ENCODE measurements around the gene PPFIBP2. TPM values are rescaled to one million over a fixed set of nuclear protein-coding genes. Genes with fewer than 3 reads are reported as not detected.

PPFIBP2 gene
- total RNA-seq, 4 donors from 2014 or later, result 68.2 to 139 (median 76.2) TPM

- TF ChIP-seq EP300 (IDR thresholded peaks at IDR 0.05), result no peak
- TF ChIP-seq, protein P1, sequence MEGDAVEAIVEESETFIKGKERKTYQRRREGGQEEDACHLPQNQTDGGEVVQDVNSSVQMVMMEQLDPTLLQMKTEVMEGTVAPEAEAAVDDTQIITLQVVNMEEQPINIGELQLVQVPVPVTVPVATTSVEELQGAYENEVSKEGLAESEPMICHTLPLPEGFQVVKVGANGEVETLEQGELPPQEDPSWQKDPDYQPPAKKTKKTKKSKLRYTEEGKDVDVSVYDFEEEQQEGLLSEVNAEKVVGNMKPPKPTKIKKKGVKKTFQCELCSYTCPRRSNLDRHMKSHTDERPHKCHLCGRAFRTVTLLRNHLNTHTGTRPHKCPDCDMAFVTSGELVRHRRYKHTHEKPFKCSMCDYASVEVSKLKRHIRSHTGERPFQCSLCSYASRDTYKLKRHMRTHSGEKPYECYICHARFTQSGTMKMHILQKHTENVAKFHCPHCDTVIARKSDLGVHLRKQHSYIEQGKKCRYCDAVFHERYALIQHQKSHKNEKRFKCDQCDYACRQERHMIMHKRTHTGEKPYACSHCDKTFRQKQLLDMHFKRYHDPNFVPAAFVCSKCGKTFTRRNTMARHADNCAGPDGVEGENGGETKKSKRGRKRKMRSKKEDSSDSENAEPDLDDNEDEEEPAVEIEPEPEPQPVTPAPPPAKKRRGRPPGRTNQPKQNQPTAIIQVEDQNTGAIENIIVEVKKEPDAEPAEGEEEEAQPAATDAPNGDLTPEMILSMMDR (IDR thresholded peaks at IDR 0.05), result no peak
- TF ChIP-seq POLR2AphosphoS5 (IDR thresholded peaks at IDR 0.05), result no peak
- no peak for TF ChIP-seq POLR2A (IDR thresholded peaks at IDR 0.05)
- H3K27me3 ChIP-seq, result no peaks in the 10 kb centered on the region
- DNase-seq (ENCODE audit: low spot score in 2 of 2), result no peak
- H3K9me3 ChIP-seq, result no peaks in the 10 kb centered on the region
- no peak overlapping the region for H3K27ac ChIP-seq
- H3K4me3 ChIP-seq, result no peak overlapping the region
- peaks cover 36% of the 10 kb centered on the region for H3K36me3 ChIP-seq
- 88% methylated on average over 7 of the region's 7 CpGs for WGBS
- H3K4me1 ChIP-seq, result peaks cover 14% of the 10 kb centered on the region
Measured at GRCh38 chr11:7666292-7666866, 152.6 kb downstream of the PPFIBP2 start.

- no peak overlapping the region for H3K27ac ChIP-seq
- H3K9me3 ChIP-seq, result no peaks in the 10 kb centered on the region
- H3K4me3 ChIP-seq, result no peak overlapping the region
- H3K4me1 ChIP-seq, result peaks cover 24% of the 10 kb centered on the region
- WGBS, result 86% methylated on average over 2 of the region's 2 CpGs
- no peaks in the 10 kb centered on the region for H3K27me3 ChIP-seq
- peaks cover 36% of the 10 kb centered on the region for H3K36me3 ChIP-seq
- no peak for TF ChIP-seq POLR2A (IDR thresholded peaks at IDR 0.05)
- TF ChIP-seq, protein P1 (IDR thresholded peaks at IDR 0.05), result no peak
- no peak for TF ChIP-seq POLR2AphosphoS5 (IDR thresholded peaks at IDR 0.05)
- no peak for TF ChIP-seq EP300 (IDR thresholded peaks at IDR 0.05)
- no peak for DNase-seq (ENCODE audit: low spot score in 2 of 2)
Measured at GRCh38 chr11:7667460-7667859, 153.7 kb downstream of the PPFIBP2 start.

DNA sequence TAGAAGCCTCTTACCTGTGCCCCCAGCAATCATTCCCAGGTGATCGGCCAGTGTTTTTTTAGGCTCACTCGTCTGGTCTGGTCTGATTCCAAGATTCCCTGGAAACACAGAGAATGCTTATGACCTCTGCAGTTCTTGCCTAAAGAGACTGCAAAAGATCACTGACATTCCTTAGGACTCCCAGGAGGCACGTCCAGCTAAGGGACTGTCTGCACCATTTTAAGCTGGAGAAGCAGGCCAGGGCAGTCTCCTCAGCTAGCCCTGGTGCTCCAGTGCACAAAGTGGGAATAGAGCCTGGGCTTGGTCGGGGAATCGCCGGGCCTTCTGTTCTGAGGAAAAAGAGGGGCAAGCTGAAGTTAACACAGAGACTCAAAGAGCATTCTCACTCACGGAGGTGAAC is 154.7 kb downstream of the PPFIBP2 start:
- H3K27me3 ChIP-seq, result no peaks in the 10 kb centered on the region
- H3K27ac ChIP-seq, result peak overlapping the region; percentile 69
- no peak overlapping the region for H3K4me3 ChIP-seq
- 71% methylated on average over 7 of the region's 7 CpGs for WGBS
- no peaks in the 10 kb centered on the region for H3K9me3 ChIP-seq
- H3K36me3 ChIP-seq, result peaks cover 36% of the 10 kb centered on the region
- DNase-seq (ENCODE audit: low spot score in 2 of 2), result no peak
- H3K4me1 ChIP-seq, result peaks cover 32% of the 10 kb centered on the region
- TF ChIP-seq POLR2AphosphoS5 (IDR thresholded peaks at IDR 0.05) (no peak), EP300 (IDR thresholded peaks at IDR 0.05) (no peak), POLR2A (IDR thresholded peaks at IDR 0.05) (no peak)
- TF ChIP-seq, protein P1 (IDR thresholded peaks at IDR 0.05), result no peak

- Histone ChIP-seq H3K9me3 (no peaks in the 10 kb centered on the region), H3K27me3 (no peaks in the 10 kb centered on the region), H3K4me3 (no peak overlapping the region), H3K27ac (peak overlapping the region; percentile 69), H3K4me1 (peaks cover 32% of the 10 kb centered on the region), H3K36me3 (peaks cover 36% of the 10 kb centered on the region)
- WGBS, result 53% methylated on average over 5 of the region's 5 CpGs
- no peak for DNase-seq (ENCODE audit: low spot score in 2 of 2)
- TF ChIP-seq, protein P1 (IDR thresholded peaks at IDR 0.05), result no peak
- no peak for TF ChIP-seq EP300 (IDR thresholded peaks at IDR 0.05)
- TF ChIP-seq POLR2A (IDR thresholded peaks at IDR 0.05), result no peak
- TF ChIP-seq POLR2AphosphoS5 (IDR thresholded peaks at IDR 0.05), result no peak
Measured at GRCh38 chr11:7668911-7669310, 155.1 kb downstream of the PPFIBP2 start.

DNA sequence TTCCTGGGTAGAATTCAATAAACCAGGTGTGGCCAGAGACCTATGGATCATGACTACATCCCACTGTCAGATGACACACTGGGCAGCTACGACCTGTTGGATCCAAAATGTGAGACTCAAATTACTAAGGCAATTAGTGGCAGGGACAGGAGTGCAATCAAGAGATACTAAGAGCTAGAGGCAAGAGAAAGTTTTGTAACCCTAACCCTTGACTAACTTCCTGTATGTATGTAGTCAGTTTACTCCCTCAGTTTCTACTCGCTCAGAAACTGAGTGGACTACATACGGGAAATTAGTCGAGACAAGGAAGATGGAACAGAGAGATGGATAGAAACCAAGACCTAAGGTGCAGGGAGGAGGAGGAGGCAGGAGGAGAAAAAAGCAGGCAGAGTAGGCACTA is 156.8 kb downstream of the PPFIBP2 start:
- no peak for DNase-seq (ENCODE audit: low spot score in 2 of 2)
- peak overlapping the region; percentile 8 for H3K27ac ChIP-seq
- TF ChIP-seq POLR2AphosphoS5 (IDR thresholded peaks at IDR 0.05), result no peak
- peaks cover 21% of the 10 kb centered on the region for H3K36me3 ChIP-seq
- WGBS, result 89% methylated on average over 4 of the region's 4 CpGs
- H3K4me1 ChIP-seq, result peaks cover 34% of the 10 kb centered on the region
- no peak overlapping the region for H3K4me3 ChIP-seq
- H3K27me3 ChIP-seq, result no peaks in the 10 kb centered on the region
- no peaks in the 10 kb centered on the region for H3K9me3 ChIP-seq
